GM23248 (cell line): ENCODE data around the gene GPM6B. TPM values are rescaled to one million over a fixed set of nuclear protein-coding genes. Genes with fewer than 3 reads are reported as not detected.

ENCODE experiments used
- DNase-seq: peaks from one replicate; pipeline ENCODE4 v3.0.0-alpha.2; 2015
- H2AFZ ChIP-seq: fragments of 200-600 bp; sonication (generic); 2 replicates; pipeline ENCODE4 v1.6.1; 2016; ENCODE audit warnings: antibody characterized with exemption
- H3F3A ChIP-seq: fragments of 200-600 bp; sonication (generic); 2 replicates; pipeline ENCODE4 v1.6.1; 2016; ENCODE audit warnings: mild to moderate bottlenecking, antibody characterized with exemption, mixed run types; ENCODE audit not compliant: insufficient read depth
- H3K27ac ChIP-seq: fragments of 200-600 bp; sonication (generic); 2 replicates; pipeline ENCODE4 v1.5.1; 2016; ENCODE audit warnings: mild to moderate bottlenecking
- H3K27me3 ChIP-seq: fragments of 200-600 bp; sonication (generic); replicated peaks from 2 replicates; pipeline ENCODE4 v1.6.1; 2016; ENCODE audit warnings: mild to moderate bottlenecking; ENCODE audit not compliant: insufficient read depth
- H3K36me3 ChIP-seq: fragments of 200-600 bp; sonication (generic); 2 replicates; pipeline ENCODE4 v1.6.1; 2016; ENCODE audit warnings: low read depth, mild to moderate bottlenecking
- H3K4me1 ChIP-seq: fragments of 200-600 bp; sonication (generic); 2 replicates; pipeline ENCODE4 v1.6.1; 2016; ENCODE audit warnings: mild to moderate bottlenecking; ENCODE audit not compliant: insufficient read depth
- H3K4me2 ChIP-seq: fragments of 200-600 bp; sonication (generic); one replicate; pipeline ENCODE4 v1.6.1; 2016; ENCODE audit warnings: mild to moderate bottlenecking; ENCODE audit not compliant: unreplicated experiment
- H3K4me3 ChIP-seq: fragments of 200-600 bp; sonication (generic); 2 replicates; pipeline ENCODE4 v1.5.1; 2016; ENCODE audit warnings: mild to moderate bottlenecking
- H3K79me2 ChIP-seq: fragments of 200-600 bp; sonication (generic); 2 replicates; pipeline ENCODE4 v1.6.1; 2016; ENCODE audit warnings: mild to moderate bottlenecking; ENCODE audit not compliant: insufficient read depth
- H3K9ac ChIP-seq: fragments of 200-600 bp; sonication (generic); 2 replicates; pipeline ENCODE4 v1.6.1; 2016; ENCODE audit warnings: mild to moderate bottlenecking
- H3K9me2 ChIP-seq: fragments of 200-600 bp; sonication (generic); 2 replicates; pipeline ENCODE4 v1.6.1; 2016; ENCODE audit warnings: mixed run types, mild to moderate bottlenecking, moderate library complexity; ENCODE audit not compliant: insufficient read depth
- H3K9me3 ChIP-seq: fragments of 200-600 bp; sonication (generic); one replicate; pipeline ENCODE4 v1.6.1; 2017; ENCODE audit warnings: low read depth
- H4K20me1 ChIP-seq: fragments of 200-600 bp; sonication (generic); 2 replicates; pipeline ENCODE4 v1.6.0; 2016; ENCODE audit not compliant: insufficient read depth
- EZH2 ChIP-seq: fragments of 200-600 bp; sonication (generic); IDR thresholded peaks from 2 replicates; pipeline ENCODE4 v1.6.1; 2018; ENCODE audit warnings: antibody characterized with exemption, mild to moderate bottlenecking; ENCODE audit not compliant: insufficient read depth, poor library complexity, severe bottlenecking
- EZH2phosphoT487 ChIP-seq: fragments of 200-600 bp; sonication (generic); IDR thresholded peaks from 2 replicates; pipeline ENCODE4 v1.6.1; 2018; ENCODE audit warnings: antibody characterized with exemption, moderate library complexity, mild to moderate bottlenecking, low read depth; ENCODE audit not compliant: insufficient read depth
- WGBS, 2 experiments: methylation state at CpG; one replicate each; pipeline ENCODE4 v1.1.6; 2015 to 2017; ENCODE audit warnings: low lambda C conversion rate in 2 of 2, low coverage in 1 of 2; ENCODE audit errors: missing lambda C conversion rate in 2 of 2; 5-methylcytosine and 5-hydroxymethylcytosine counted together
- in situ Hi-C: fragments of 300-500 bp; cut with MboI; formaldehyde crosslinking; loops from 2 replicates; pipeline ENCODE4 v1.15.0; 2020
- polyA plus RNA-seq: library from polyadenylated mRNA; unstranded; fragments of >200 nt; fragmentation: Nextera tagmentation; extraction: Ambion mirVana; gene quantifications from 2 replicates; pipeline ENCODE4 v1.2.1, GENCODE V29; 2016
- total RNA-seq: library from RNA; depleted of rRNA; stranded (reverse); fragments of >200 nt; shearing (Covaris generic); gene quantifications from 2 replicates; pipeline ENCODE4 v1.2.3, GENCODE V29; 2014

The GPM6B gene
- total and polyA plus RNA-seq, 2 experiments from 2014 or later: 0.40 to 0.65 TPM

GRCh38 chrX:13742397-13743176, 74.3 kb downstream of the GPM6B start:
- DNase-seq: no peak
- Histone ChIP-seq H3K27ac (no peak overlapping the region), H3K9ac (no peak overlapping the region), H3K4me3 (no peak overlapping the region), H3K36me3 (no peaks in the 10 kb centered on the region), H4K20me1 (no peaks in the 10 kb centered on the region), H3K27me3 (no peaks in the 10 kb centered on the region), H3F3A (no peaks in the 10 kb centered on the region), H3K4me1 (no peaks in the 10 kb centered on the region), H3K9me3 (no peaks in the 10 kb centered on the region), H3K79me2 (no peaks in the 10 kb centered on the region), H3K9me2 (no peaks in the 10 kb centered on the region), H3K4me2 (no peak overlapping the region), H2AFZ (no peak overlapping the region)
- TF ChIP-seq EZH2 (no peak), EZH2phosphoT487 (no peak)
- in situ Hi-C loops: loop anchor here (25.0 kb wide), 1 partner anchor 230 kb away; no protein-coding TSS in a partner anchor
- WGBS, 2 experiments: 72 to 82% methylated on average over 13 of the region's 13 CpGs

DNA sequence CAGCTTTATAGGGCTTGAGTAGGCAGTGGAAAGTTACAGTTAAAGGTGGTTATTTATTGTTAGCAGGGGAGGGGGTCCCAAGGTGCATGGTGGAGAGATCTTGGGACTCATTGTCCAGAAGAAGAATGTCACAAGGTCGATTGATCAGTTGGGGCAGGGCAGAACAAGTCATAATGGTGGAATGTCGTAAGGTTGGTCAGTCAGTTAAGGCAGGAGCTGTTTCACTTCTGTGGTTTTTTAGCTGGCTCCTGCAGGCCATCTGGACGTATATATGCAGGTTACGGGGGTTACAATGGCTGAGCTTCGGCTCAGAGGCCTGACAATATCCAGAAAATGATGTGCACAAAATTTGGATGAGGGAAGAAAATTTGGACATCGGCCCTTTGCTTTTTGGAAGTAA, 75.2 kb downstream of the GPM6B start:
- no peaks in the 10 kb centered on the region for H3F3A ChIP-seq
- no peaks in the 10 kb centered on the region for H3K4me1 ChIP-seq
- no peak overlapping the region for H3K4me3 ChIP-seq
- WGBS, 2 experiments: 54 to 55% methylated on average over 4 to 6 of the region's 6 CpGs
- H3K9me2 ChIP-seq: no peaks in the 10 kb centered on the region
- H3K27me3 ChIP-seq: no peaks in the 10 kb centered on the region
- no peak overlapping the region for H3K9ac ChIP-seq
- no peak overlapping the region for H3K27ac ChIP-seq
- no peaks in the 10 kb centered on the region for H4K20me1 ChIP-seq
- H3K36me3 ChIP-seq: no peaks in the 10 kb centered on the region
- no peak overlapping the region for H2AFZ ChIP-seq
- in situ Hi-C loops: loop anchor here (25.0 kb wide), 1 partner anchor 229 kb away; no protein-coding TSS in a partner anchor
- no peak for DNase-seq
- no peaks in the 10 kb centered on the region for H3K9me3 ChIP-seq
- TF ChIP-seq EZH2phosphoT487 (no peak), EZH2 (no peak)
- no peak overlapping the region for H3K4me2 ChIP-seq
- H3K79me2 ChIP-seq: no peaks in the 10 kb centered on the region

GRCh38 chrX:13734278-13735172, 82.4 kb downstream of the GPM6B start, which contains the start of the genes OFD1 and TRAPPC2:
Gene OFD1, plus strand, starts transcription at chrX:13734748. Its CDS starts 324 bp downstream, at chrX:13735072.
Gene TRAPPC2, minus strand, starts transcription at chrX:13734620. Its CDS starts 14,657 bp downstream, at chrX:13719963.
- Histone ChIP-seq H4K20me1 (no peaks in the 10 kb centered on the region), H2AFZ (peak within 1 kb of the TSS; percentile 90), H3K9me3 (no peaks in the 10 kb centered on the region), H3K4me3 (peak within 1 kb of the TSS; percentile 96), H3K27me3 (no peaks in the 10 kb centered on the region), H3K9ac (peak within 1 kb of the TSS; percentile 91), H3F3A (peaks cover 20% of the 10 kb centered on the region), H3K79me2 (peaks cover 62% of the 10 kb centered on the region), H3K27ac (peak within 1 kb of the TSS; percentile 82), H3K4me2 (peak within 1 kb of the TSS; percentile 95), H3K36me3 (no peaks in the 10 kb centered on the region), H3K9me2 (no peaks in the 10 kb centered on the region), H3K4me1 (peaks cover 25% of the 10 kb centered on the region)
- WGBS, 2 experiments: 1% methylated on average over 25 to 44 of the region's 75 CpGs
- in situ Hi-C loops: loop anchor here (10.0 to 25.0 kb wide), 2 partner anchors 70 to 222 kb away; no protein-coding TSS in a partner anchor
- TF ChIP-seq EZH2phosphoT487 (no peak), EZH2 (no peak)
- DNase-seq: peak; percentile 95

GRCh38 chrX:13733506-13733905, 83.4 kb downstream of the GPM6B start:
- H3K36me3 ChIP-seq: no peaks in the 10 kb centered on the region
- 1 to 8% methylated on average over 4 of the region's 4 CpGs for WGBS, 2 experiments
- H3K4me2 ChIP-seq: peak overlapping the region; percentile 76
- in situ Hi-C loops: loop anchor here (10.0 to 25.0 kb wide), 2 partner anchors 69 to 221 kb away; no protein-coding TSS in a partner anchor
- no peaks in the 10 kb centered on the region for H3K9me3 ChIP-seq
- TF ChIP-seq EZH2phosphoT487 (no peak), EZH2 (no peak)
- H4K20me1 ChIP-seq: no peaks in the 10 kb centered on the region
- H3K27ac ChIP-seq: peak overlapping the region; percentile 82
- H3K79me2 ChIP-seq: peaks cover 69% of the 10 kb centered on the region
- peaks cover 25% of the 10 kb centered on the region for H3K4me1 ChIP-seq
- peaks cover 20% of the 10 kb centered on the region for H3F3A ChIP-seq
- no peaks in the 10 kb centered on the region for H3K27me3 ChIP-seq
- peak overlapping the region; percentile 88 for H2AFZ ChIP-seq
- peak overlapping the region; percentile 91 for H3K9ac ChIP-seq
- no peaks in the 10 kb centered on the region for H3K9me2 ChIP-seq
- peak overlapping the region; percentile 96 for H3K4me3 ChIP-seq
- DNase-seq: peak; percentile 36
